Adipose tissue (tissue), 3 donors: ENCODE measurements around the gene IL7R. TPM values are rescaled to one million over a fixed set of nuclear protein-coding genes. Genes with fewer than 3 reads are reported as not detected.
"Not testable (repeated sequence)": the region's sequence is repeated elsewhere in the genome, so short reads cannot be mapped to it uniquely, and the experiment has no call there.

Source experiments
- H3K27ac ChIP-seq: one replicate; pipeline ENCODE4 v1.5.1; 2013; ENCODE audit warnings: low read depth, low read length
- WGBS, 3 donors: extraction: QIAGEN DNeasy Blood & Tissue Kit; methylation state at CpG; one replicate each; pipeline ENCODE4 v1.1.7; 2013; 5-methylcytosine and 5-hydroxymethylcytosine counted together
- polyA plus RNA-seq, 3 donors: library from polyadenylated mRNA; stranded (reverse); fragments of 200-250 nt; gene quantifications; one replicate each; pipeline ENCODE4 v1.2.3, GENCODE V29; 2013
- donor health status: healthy with polysubstance abuse.
- donor health status: Bipolar disorder and iron deficiency.
- donor health status: healthy.

IL7R gene
- polyA plus RNA-seq, 3 donors: 1.3 to 4.3 (median 2.8) TPM

GRCh38 chr5:35833224-35833623 lies 23.5 kb upstream of the IL7R start:
- H3K27ac ChIP-seq: no peak overlapping the region
- WGBS, 3 donors: 80 to 89% (median 82%) methylated on average over 2 of the region's 2 CpGs

DNA sequence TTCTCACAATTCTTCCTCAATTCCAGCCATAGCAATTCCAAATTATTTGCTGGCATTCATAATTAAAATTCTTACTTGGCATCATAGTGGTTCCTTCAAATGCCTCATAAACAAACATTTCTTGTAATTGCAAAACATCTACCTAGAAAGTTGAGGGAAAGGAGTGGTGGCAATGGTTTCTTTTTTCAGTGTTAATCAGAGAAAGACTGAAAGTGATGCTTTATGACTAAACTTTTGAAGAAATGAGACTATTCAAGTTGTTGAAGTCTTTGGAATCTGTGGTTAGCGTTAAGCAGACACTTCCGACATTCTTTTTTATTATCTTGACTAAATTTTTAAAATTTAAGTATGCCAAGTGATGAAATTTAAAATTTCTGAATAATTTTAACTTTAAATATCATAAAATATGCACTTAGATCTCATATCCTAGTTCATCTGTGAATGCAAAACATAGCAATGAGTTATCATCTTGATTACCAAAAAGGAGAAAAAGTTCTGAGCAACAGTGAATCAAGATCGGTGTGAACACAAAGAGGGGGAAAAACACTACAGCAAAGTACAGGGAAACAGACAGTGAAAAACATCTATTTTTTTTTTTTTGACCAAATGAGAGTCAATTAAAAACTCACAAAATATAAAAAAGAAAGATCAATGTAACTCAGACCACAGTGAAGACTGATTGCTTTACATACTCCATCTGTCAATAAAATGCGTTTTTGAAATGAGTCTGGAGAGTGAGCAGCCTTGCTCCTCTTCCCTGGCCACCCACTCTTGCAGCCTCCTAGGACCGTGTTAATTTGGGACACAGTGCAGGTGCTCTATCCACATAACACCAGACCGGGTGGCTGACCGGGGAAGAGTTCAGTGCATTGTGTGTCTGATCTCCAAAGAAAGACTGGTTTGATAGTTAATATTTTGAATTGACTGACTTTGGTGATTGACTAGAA lies 20.6 kb upstream of the IL7R start:
- WGBS, 3 donors: 64 to 87% (median 82%) methylated on average over 7 of the region's 7 CpGs
- H3K27ac ChIP-seq: no peak overlapping the region

- WGBS, 3 donors: 91 to 92% (median 92%) methylated on average over 5 of the region's 5 CpGs
- H3K27ac ChIP-seq: no peak overlapping the region
Measured at GRCh38 chr5:35838370-35839042, 18.2 kb upstream of the IL7R start.

DNA sequence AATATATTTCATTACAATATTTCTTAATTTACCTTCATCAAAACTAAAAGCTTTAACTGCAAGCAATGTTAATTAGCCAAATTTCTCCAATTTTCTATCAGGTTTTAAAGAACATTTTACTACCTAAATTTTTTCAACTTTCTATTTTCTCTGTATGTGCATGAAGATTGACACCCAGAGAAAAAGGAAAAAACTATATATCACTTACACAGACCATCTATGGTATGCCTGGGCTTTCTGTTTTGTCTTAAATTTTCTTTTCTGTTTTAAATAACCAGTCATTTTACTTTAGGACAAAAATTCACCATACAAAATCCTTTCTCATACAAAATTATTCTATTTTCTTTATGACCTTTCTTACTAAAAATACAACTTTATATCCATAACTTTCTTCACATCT lies 13.8 kb upstream of the IL7R start:
- no peak overlapping the region for H3K27ac ChIP-seq

GRCh38 chr5:35845508-35845907 lies 11.2 kb upstream of the IL7R start:
- WGBS, 3 donors: 82 to 100% (median 87%) methylated on average over 2 of the region's 2 CpGs
- not testable (repeated sequence) for H3K27ac ChIP-seq

- H3K27ac ChIP-seq: no peak overlapping the region
Measured at GRCh38 chr5:35847491-35847890, 9.2 kb upstream of the IL7R start.

- WGBS, 3 donors: 55 to 57% (median 55%) methylated on average over 3 of the region's 3 CpGs
- H3K27ac ChIP-seq: no peak overlapping the region
Measured at GRCh38 chr5:35847961-35848360, 8.7 kb upstream of the IL7R start.

DNA sequence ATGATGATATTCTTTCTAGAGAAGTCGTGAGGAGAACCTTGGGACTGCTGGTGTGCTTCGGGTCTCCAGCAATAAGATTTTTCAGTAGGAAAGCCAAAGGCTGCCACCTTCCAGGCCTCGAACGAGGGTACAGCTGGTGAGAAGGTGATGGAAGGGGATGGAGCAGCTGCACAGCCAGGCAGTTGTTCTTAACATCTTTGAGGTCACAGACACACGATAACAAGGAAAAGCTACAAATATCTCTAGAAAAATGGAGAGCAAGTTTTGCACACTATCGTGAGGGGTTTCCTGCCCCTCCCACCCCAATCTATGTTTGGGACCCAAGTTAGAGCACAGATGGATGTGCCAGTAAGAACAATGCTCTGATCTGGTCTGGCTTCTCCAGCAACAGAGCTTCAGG lies 6.8 kb upstream of the IL7R start:
- 85 to 87% (median 85%) methylated on average over 6 of the region's 6 CpGs for WGBS, 3 donors
- no peak overlapping the region for H3K27ac ChIP-seq

GRCh38 chr5:35850967-35851680 lies 5.6 kb upstream of the IL7R start:
- no peak overlapping the region for H3K27ac ChIP-seq
- WGBS, 3 donors: 55 to 61% (median 60%) methylated on average over 8 of the region's 8 CpGs

DNA sequence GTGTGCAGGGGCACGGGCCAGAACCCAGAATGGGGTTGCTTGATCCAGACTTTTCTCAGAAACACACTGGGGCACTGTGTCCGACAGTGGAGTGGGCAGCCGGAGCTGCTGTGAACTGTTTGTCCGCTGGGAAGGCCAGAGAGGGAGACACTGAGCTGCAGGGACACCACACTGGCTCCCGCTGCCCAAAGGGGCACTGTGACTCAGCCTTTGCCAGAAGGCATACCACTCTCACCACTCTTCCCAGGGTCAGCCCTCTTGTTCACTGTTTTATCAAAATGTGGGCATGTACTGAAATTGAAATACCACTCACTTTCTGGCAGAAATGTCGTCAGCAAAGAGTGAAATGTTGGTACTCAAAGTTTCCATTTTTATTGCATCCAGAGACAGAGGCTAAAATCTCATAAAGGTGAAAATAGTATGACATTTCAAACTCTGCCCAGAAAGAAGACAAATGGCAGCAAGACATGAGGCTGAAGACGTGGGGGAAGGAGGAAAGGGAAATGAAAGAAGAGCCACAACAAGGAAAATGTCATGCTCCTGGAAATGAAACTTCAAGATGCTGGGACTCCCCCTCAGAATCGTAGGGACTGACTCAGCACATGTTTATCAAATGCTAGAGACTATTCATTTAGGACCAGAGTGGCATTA lies 4.5 kb upstream of the IL7R start:
- no peak overlapping the region for H3K27ac ChIP-seq
- WGBS, 3 donors: 60 to 79% (median 70%) methylated on average over 8 of the region's 8 CpGs

DNA sequence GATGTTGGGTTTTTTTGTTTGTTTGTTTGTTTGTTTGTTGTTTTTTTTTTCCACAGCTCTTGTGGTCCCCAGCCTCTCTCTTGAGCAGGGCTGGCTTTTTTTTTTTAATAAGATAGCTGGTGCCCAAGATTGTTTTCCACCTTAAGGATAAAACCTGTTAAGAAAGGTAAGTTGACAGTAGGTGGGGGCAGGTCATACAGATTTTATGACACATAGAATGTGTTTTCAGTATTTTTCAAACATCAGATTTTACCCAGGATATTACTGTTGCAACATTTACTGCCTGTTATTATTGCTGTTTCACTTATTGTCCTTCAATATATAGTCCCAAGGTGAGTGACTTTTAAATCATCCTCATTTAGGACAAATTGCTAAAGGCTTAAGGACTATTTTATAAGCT lies 3.9 kb upstream of the IL7R start:
- no peak overlapping the region for H3K27ac ChIP-seq

DNA sequence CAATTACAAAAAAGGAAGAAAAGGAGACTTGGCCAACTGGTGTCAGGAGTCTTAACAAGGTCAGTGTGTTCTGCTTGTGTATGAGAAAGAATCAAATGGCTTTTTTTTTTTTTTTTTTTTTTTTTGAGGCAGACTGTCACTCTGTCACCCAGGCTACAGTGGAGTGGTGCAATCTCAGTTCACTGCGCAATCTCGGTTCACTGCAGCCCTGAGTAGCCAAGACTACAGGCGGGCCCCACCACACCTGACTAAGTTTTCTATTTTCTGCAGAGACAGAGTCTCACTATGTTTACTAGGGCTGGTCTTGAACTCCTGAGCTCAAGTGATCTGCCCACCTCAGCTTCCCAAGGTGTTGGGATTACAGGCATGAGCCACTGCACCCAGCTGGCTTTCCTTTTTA lies 3.1 kb upstream of the IL7R start:
- H3K27ac ChIP-seq: no peak overlapping the region

GRCh38 chr5:35854248-35854647 lies 2.4 kb upstream of the IL7R start:
- WGBS, 3 donors: 74 to 86% (median 85%) methylated on average over 1 of the region's 1 CpG
- H3K27ac ChIP-seq: no peak overlapping the region

More for the DNA sequence above, 3.1 kb upstream of the IL7R start:
- 64 to 85% (median 67%) methylated on average over 3 of the region's 3 CpGs for WGBS, 3 donors

GRCh38 chr5:35855187-35855586 lies 1.5 kb upstream of the IL7R start:
- 50 to 78% (median 71%) methylated on average over 1 of the region's 1 CpG for WGBS, 3 donors
- H3K27ac ChIP-seq: no peak overlapping the region

GRCh38 chr5:35856186-35856764 lies 416 bp upstream of the IL7R start:
- H3K27ac ChIP-seq: not testable (repeated sequence)
- WGBS, 3 donors: 92 to 95% (median 94%) methylated on average over 5 of the region's 5 CpGs

- WGBS, 3 donors: 50 to 68% (median 61%) methylated on average over 2 of the region's 2 CpGs
- H3K27ac ChIP-seq: no peak overlapping the region
Measured at GRCh38 chr5:35857606-35858205, 1.0 kb downstream of the IL7R start.

- 47 to 69% (median 59%) methylated on average over 3 of the region's 3 CpGs for WGBS, 3 donors
- no peak overlapping the region for H3K27ac ChIP-seq
Measured at GRCh38 chr5:35859101-35859661, 2.5 kb downstream of the IL7R start.

DNA sequence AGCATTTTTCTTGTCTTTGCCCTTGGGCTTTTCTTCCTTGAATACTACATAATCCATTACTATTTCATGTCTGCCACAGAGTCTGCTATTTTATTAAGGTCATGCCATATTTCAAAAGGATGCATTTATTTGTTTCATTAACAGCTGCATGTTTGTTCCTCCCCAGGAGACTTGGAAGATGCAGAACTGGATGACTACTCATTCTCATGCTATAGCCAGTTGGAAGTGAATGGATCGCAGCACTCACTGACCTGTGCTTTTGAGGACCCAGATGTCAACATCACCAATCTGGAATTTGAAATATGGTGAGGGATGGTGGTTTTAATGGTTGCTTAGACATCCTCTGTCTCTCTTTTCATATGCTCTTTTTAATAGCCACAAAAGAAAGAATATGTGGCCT lies 4.0 kb downstream of the IL7R start:
- no peak overlapping the region for H3K27ac ChIP-seq
- WGBS, 3 donors: 84 to 94% (median 86%) methylated on average over 1 of the region's 1 CpG
